ENCODE results near the gene SEPSECS. TPM values are rescaled to one million over a fixed set of nuclear protein-coding genes. Genes with fewer than 3 reads are reported as not detected.
"Not testable (repeated sequence)": the region's sequence is repeated elsewhere in the genome, so short reads cannot be mapped to it uniquely, and the experiment has no call there.

The SEPSECS gene
- total RNA-seq, 1 donor: 8.3 TPM

- TF ChIP-seq CTCF (IDR thresholded peaks at IDR 0.05; ENCODE audit: extremely low read depth, low read depth, low read length): no peak
- Histone ChIP-seq H3K4me1 (ENCODE audit: insufficient read depth, low read length) (no peaks in the 10 kb centered on the region), H4K20me1 (ENCODE audit: insufficient read depth, low read length) (no peaks in the 10 kb centered on the region), H3K27me3 (ENCODE audit: insufficient read depth, low read length) (peaks cover 42% of the 10 kb centered on the region), H2AFZ (ENCODE audit: low read length) (no peak overlapping the region), H3K27ac (ENCODE audit: low read depth, low read length) (no peak overlapping the region), H3K4me2 (ENCODE audit: insufficient read depth, low read length) (no peak overlapping the region), H3K79me2 (ENCODE audit: insufficient read depth, low read length) (no peaks in the 10 kb centered on the region), H3K36me3 (ENCODE audit: insufficient read depth, low read length) (no peaks in the 10 kb centered on the region), H3K9me3 (ENCODE audit: low read depth, low read length) (no peaks in the 10 kb centered on the region), H3K4me3 (ENCODE audit: insufficient read depth, low read length) (no peak overlapping the region)
- DNase-seq (ENCODE audit: insufficient read length, low spot score, missing footprints): no peak
Measured at GRCh38 chr4:25090516-25090915, 69.7 kb downstream of the SEPSECS start.

GRCh38 chr4:25089051-25089763 lies 71.0 kb downstream of the SEPSECS start:
- H3K27ac ChIP-seq (ENCODE audit: low read depth, low read length): no peak overlapping the region
- no peak for TF ChIP-seq CTCF (IDR thresholded peaks at IDR 0.05; ENCODE audit: extremely low read depth, low read depth, low read length)
- no peak overlapping the region for H3K4me3 ChIP-seq (ENCODE audit: insufficient read depth, low read length)
- H3K9me3 ChIP-seq (ENCODE audit: low read depth, low read length): no peaks in the 10 kb centered on the region
- H3K27me3 ChIP-seq (ENCODE audit: insufficient read depth, low read length): peaks cover 48% of the 10 kb centered on the region
- no peaks in the 10 kb centered on the region for H3K36me3 ChIP-seq (ENCODE audit: insufficient read depth, low read length)
- DNase-seq (ENCODE audit: insufficient read length, low spot score, missing footprints): no peak
- H3K79me2 ChIP-seq (ENCODE audit: insufficient read depth, low read length): no peaks in the 10 kb centered on the region
- H3K4me1 ChIP-seq (ENCODE audit: insufficient read depth, low read length): no peaks in the 10 kb centered on the region
- H3K4me2 ChIP-seq (ENCODE audit: insufficient read depth, low read length): peak overlapping the region; percentile 65
- H2AFZ ChIP-seq (ENCODE audit: low read length): no peak overlapping the region
- no peaks in the 10 kb centered on the region for H4K20me1 ChIP-seq (ENCODE audit: insufficient read depth, low read length)

GRCh38 chr4:25088093-25088952 lies 71.9 kb downstream of the SEPSECS start:
- Histone ChIP-seq H3K27ac (ENCODE audit: low read depth, low read length) (no peak overlapping the region), H3K4me3 (ENCODE audit: insufficient read depth, low read length) (peak overlapping the region; percentile 49), H3K36me3 (ENCODE audit: insufficient read depth, low read length) (no peaks in the 10 kb centered on the region), H3K4me1 (ENCODE audit: insufficient read depth, low read length) (no peaks in the 10 kb centered on the region), H4K20me1 (ENCODE audit: insufficient read depth, low read length) (no peaks in the 10 kb centered on the region), H3K79me2 (ENCODE audit: insufficient read depth, low read length) (no peaks in the 10 kb centered on the region), H3K9me3 (ENCODE audit: low read depth, low read length) (no peaks in the 10 kb centered on the region), H3K4me2 (ENCODE audit: insufficient read depth, low read length) (peak overlapping the region; percentile 65), H3K27me3 (ENCODE audit: insufficient read depth, low read length) (peaks cover 54% of the 10 kb centered on the region), H2AFZ (ENCODE audit: low read length) (peak overlapping the region; percentile 31)
- TF ChIP-seq CTCF (IDR thresholded peaks at IDR 0.05; ENCODE audit: extremely low read depth, low read depth, low read length): no peak
- DNase-seq (ENCODE audit: insufficient read length, low spot score, missing footprints): no peak

GRCh38 chr4:25085671-25086070 lies 74.6 kb downstream of the SEPSECS start:
- Histone ChIP-seq H3K27ac (ENCODE audit: low read depth, low read length) (no peak overlapping the region), H3K4me1 (ENCODE audit: insufficient read depth, low read length) (no peaks in the 10 kb centered on the region), H4K20me1 (ENCODE audit: insufficient read depth, low read length) (no peaks in the 10 kb centered on the region), H3K79me2 (ENCODE audit: insufficient read depth, low read length) (no peaks in the 10 kb centered on the region), H3K9me3 (ENCODE audit: low read depth, low read length) (no peaks in the 10 kb centered on the region), H3K27me3 (ENCODE audit: insufficient read depth, low read length) (peaks cover 61% of the 10 kb centered on the region), H3K4me3 (ENCODE audit: insufficient read depth, low read length) (no peak overlapping the region), H3K4me2 (ENCODE audit: insufficient read depth, low read length) (no peak overlapping the region), H2AFZ (ENCODE audit: low read length) (no peak overlapping the region), H3K36me3 (ENCODE audit: insufficient read depth, low read length) (no peaks in the 10 kb centered on the region)
- no peak for TF ChIP-seq CTCF (IDR thresholded peaks at IDR 0.05; ENCODE audit: extremely low read depth, low read depth, low read length)
- no peak for DNase-seq (ENCODE audit: insufficient read length, low spot score, missing footprints)

- not testable (repeated sequence) for H3K9me3 ChIP-seq (ENCODE audit: low read depth, low read length); H3K27ac ChIP-seq (ENCODE audit: low read depth, low read length); H3K4me1 ChIP-seq (ENCODE audit: insufficient read depth, low read length); H2AFZ ChIP-seq (ENCODE audit: low read length); DNase-seq (ENCODE audit: insufficient read length, low spot score, missing footprints); H3K79me2 ChIP-seq (ENCODE audit: insufficient read depth, low read length); H3K4me3 ChIP-seq (ENCODE audit: insufficient read depth, low read length); H3K36me3 ChIP-seq (ENCODE audit: insufficient read depth, low read length); H4K20me1 ChIP-seq (ENCODE audit: insufficient read depth, low read length); H3K4me2 ChIP-seq (ENCODE audit: insufficient read depth, low read length)
- peaks cover 54% of the 10 kb centered on the region for H3K27me3 ChIP-seq (ENCODE audit: insufficient read depth, low read length)
Measured at GRCh38 chr4:25083441-25083840, 76.8 kb downstream of the SEPSECS start.

All from osteoblast (primary cell).